GM19193 (cell line): ENCODE measurements around the gene KIRREL3.

Experiments
- POLR2A ChIP-seq: IDR thresholded peaks from 4 replicates; pipeline ENCODE4 v1.6.1; 2011; ENCODE audit not compliant: insufficient read depth, insufficient read length; ENCODE audit errors: extremely low read depth

KIRREL3 gene

DNA sequence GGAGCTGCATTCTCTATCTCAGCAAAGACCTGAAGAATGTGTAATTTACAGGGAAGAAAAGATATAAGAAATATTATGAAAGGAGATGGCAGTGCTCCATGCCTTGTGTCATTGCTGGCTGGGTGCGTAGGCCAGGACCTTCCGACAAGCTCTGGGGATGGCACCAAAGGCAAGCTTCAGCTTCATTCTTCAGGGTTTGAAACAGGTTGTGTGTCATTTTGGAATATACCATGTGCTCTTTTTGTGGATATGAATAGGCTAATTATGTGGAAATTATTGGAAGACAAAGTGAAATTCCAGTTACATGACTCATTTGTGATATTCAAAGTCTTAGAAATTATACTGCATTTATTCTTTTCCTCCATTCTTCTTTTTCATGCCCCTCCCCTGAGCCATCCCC lies 5.7 kb upstream of the KIRREL3 start:
- TF ChIP-seq POLR2A, result no peak

DNA sequence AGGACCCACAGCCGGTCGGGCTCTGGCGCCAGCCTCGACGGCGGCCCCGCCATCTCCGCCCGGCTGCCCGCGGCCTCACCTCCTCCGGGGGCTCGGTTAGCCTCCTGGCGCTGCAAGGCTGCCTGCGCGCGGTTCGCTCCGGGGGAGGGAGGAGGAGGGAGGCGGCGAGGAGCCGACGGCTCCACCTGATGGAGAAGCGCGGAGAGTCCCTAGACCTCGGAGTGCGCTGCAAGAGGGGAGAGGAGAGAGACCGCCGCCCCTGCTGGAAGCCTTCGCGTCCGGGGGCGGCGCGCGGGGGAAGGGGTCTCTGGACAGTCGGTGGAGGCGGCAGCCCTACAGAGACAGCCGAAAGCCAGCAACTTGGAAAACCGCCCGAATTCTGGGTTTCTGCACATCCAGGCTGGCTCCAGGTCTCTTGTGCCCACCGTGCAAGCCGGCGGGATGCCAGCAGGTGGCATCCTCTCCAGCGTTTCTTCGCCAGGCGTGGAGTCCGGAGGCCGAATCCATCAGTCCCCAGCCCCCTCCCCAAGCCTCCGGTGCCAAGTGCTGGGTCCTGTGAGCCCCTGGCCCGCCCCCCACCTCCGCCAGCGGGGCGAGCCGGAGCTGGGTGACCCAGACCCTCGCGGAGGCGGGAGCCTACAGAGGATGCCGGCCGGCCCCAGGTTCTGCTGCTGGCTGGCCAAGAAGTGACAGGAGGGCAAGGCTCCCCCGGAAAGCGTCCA lies 2.9 kb upstream of the KIRREL3 start:
- no peak for TF ChIP-seq POLR2A

DNA sequence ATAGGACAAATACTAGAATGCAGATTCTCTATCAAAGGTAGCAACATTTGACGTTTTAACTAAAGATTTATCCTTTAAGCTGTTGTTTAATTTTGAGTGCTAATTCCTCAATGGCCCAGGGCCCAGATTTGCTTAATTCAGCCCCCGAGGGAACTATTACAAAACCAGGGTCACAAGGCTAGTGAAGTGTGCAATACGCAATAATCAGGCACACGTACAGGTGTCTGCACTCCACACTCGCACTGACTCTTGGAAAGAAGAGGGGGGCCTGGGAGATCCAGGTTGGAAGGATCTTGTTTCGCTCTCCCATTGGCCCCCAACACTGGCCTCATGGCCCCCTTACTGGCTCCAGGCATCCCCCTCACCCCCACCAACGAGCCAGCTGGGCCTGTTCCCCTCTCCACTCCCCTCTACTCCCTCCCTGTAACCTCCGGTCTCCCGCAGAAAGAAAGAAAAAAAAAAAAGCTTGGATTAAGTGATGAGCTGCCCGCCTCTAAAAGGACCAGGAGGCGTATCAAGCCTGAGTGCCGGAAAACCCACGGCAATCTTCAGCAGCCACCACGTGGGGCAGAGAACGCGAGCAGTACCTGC lies 2.2 kb upstream of the KIRREL3 start:
- TF ChIP-seq POLR2A, result no peak

DNA sequence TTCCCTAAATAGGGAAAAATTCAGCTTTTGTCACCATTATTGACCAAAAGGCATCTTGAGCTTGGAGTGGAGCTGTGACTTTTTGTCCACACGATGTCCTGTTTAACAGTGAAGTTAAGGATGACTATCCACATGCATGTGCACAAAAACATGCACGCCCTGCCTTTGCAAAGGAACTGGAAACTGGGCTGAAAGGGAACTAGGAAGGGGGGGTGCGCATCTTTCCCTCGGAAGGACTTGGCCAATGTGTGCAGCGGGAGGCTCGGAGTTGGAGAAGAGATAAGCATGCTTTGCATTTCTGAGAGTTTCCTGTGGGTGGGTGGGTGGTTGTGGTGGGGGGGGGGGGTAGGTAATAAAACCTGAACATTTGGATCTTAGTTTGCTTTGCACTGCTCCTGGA lies 411 bp upstream of the KIRREL3 start:
- TF ChIP-seq POLR2A, result no peak

DNA sequence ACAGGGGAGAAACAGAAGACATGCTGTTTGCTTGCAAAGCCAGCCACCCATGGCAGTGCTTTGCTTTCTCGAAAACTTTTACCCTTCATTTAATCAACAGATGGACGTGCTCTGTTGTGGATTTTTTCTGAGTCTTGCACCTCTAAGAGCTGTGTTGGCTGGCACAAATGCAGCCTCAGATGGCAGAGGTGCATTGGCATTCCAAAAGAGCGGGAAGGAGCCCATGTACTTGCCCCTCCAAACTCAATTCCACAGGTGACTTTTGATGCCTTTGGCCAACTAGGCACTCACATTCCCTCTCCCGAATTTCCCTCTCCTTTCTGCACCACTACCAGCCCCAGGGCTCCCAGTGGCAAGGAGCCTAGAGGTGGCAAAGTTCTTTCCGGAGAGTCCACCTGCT lies 1.2 kb downstream of the KIRREL3 start:
- no peak for TF ChIP-seq POLR2A

DNA sequence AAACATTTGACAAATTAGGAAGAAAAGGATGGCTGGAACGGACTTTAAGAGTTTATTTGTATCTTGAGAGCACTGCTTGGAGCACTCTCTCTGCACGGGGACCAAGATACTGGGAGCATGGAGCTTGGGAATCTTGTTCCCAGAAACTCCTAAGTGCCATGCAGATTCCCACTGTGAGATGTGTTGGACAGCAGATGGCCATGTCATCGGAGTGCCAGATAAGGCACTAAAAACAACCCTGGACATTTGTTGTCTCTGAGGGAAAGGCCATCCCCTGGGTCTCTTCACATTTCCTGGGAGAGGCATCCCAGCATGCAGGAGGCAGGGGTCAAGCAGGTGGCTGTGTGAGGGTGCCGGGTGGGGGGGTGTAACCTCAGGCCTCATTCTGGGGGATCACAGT lies 2.9 kb downstream of the KIRREL3 start:
- TF ChIP-seq POLR2A, result no peak

DNA sequence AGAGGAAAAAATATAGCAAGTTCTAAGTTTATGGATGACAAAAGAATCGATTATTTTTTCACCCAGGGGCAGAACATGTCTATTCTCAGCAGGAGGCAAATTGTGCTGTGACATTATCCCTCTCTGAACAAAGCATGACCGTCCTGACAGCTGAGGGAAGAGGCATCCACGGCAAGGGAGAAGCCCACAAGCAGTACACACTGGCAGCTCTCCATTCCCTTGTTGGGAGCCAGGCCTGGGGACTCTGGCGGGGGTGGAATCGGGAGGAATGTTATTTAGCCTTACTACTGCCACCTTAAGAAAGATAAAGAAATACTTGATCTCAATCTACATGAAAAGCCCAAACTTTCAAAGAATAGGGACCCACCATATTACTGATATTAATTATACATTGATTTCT lies 3.4 kb downstream of the KIRREL3 start:
- no peak for TF ChIP-seq POLR2A

DNA sequence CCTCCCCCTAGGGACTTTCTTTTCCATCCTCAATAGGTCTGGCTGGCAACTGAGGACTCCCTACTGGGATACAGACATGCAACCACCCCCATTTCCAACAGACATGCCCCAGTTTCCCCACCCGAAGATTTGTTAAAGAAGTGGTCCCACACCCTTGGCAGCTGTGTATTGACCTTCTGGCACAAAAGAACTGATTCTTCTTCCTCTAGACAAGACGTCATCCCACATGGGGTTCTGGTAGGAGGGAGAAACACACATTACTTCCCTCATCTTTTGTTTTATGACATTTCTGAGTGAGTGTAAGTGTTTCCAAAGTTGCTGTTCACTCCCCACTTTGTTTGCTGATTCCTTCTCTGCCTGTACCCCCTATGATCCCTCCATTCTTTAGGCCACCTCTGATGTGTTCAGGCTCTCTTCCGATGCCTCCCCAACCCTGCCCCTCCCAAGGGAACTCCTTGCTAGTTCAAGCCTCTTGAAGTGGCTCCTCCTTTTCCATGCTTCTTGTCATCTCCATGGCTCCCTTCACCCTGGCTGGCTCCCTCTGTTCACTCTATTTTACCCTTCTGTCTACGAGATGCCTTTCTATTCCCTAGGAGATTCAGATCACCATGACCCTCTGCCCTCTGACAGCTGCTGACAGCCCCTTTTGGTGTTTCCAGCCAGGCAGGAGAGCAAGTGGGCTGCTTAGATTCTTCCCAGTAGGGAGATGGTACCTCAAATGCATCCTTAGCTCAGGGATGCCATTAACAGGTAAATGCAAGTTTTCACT lies 4.3 kb downstream of the KIRREL3 start:
- no peak for TF ChIP-seq POLR2A

DNA sequence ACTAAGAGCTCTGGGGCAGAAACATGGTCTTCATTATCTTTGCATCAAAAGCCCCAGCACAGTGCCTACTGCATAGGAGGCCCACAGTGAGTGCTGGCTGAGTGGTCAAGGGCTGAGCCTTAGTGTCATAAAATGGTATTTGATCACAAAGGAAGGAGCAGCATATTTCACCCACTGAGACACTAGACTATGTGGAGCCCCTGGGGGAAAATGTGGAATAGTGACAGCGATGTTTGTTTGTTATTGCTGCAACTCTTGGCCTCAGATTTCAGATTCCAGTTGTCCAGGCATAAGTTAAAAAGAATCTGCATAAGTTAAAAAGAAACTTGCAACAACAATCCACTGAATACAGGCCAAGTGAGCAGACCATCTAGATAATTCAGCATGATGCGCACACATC lies 7.0 kb downstream of the KIRREL3 start:
- no peak for TF ChIP-seq POLR2A

DNA sequence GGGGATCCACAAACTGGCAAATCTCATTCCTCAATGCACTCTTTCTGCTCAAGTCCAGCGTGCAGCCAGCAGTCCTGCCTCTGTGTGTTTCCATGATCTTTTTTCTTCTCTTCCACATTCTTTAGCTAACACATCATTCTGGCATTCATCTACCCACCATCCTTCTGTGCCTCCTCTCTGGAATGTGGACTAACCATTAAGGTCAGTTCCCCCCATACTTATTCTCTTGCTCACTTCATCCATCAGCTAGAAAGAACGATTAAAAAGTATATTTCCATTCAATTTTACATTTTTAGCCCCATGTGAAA lies 7.8 kb downstream of the KIRREL3 start:
- no peak for TF ChIP-seq POLR2A

DNA sequence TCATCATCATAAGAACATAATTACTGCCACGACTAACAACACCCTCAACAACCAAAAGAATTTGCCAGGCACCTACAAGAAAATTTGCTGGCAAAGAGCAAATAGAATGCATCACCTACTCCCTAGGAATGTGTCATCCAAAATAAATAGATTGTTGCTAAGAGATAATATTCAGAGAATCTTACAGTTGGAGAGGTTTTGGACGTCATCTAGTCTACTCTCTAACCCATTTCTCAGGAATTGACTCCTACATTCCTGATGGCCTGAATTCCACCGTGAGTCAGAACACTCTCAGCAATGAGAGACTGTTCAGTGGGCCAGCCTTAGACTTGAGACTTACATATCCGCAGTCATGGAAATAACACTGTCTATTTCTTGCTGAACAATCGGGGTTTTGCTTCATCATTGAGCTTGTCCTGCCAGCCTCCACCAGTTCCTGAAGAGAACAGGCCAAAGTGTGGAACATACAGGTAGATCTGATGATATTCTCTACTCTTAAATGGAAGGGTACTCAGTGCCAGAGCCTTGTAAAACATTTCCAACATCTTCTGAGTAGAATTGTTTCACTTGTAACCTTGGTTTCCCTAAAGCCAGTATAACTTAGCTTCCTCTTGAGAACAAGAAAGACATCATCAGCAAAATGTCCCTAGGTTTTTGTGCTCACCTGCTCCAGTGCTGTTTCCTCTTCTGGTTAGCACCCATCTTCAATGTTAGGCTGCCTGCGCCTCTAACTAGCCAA lies 8.3 kb downstream of the KIRREL3 start:
- no peak for TF ChIP-seq POLR2A

DNA sequence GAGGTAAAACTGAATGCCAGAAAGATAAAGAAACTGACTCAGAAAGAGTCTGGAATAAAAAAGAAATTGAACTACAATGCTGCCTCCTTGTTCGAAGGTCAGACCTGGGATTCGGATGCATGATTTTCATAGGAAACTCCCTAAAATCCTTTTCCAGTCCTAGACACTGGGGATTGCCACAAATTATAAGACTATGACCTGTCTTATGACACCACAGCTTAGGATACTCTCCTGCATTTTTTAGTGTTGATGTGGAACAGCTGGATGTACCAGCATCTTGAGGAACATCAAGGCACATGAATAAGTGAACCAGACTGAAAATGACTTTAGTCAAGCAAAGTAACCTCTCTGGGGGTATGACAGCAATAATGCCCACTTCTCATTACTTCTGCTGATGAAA lies 9.0 kb downstream of the KIRREL3 start:
- no peak for TF ChIP-seq POLR2A

DNA sequence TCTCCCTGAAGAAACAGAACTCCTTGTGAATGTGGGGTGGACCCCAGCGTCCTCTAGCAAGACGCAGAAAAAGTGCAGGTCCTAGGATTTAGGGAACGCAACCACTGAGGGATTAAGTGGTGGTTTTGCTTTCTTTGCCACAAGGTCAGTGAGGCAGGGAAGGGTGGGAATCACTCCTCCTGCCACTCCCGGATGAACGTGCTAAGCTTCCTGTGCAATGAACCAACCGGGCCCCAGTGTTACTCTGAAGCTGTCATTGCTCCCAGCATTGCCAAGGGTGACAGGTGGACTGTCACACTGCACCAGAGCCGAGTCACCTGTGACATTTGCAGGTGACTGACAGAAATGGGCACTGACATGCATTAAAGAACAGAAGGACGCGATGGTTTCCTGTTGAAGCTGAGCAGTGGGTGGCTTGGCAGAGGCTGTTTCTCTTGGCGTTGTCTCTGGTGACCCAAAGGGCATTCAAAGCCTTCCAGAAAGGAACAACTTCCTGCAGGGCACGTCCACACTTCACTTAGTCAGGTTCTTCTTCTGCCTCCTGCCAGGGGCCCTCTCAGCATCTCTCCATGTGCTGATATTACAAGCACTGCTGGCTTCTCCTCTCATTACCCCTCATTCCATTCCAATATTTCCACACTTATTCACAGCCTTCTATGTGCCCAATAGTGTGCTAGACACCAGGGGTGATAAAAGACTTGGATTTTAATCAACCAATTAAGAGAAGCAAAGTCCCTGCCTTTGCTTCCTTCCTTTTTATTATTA lies 9.7 kb downstream of the KIRREL3 start:
- TF ChIP-seq POLR2A, result no peak

DNA sequence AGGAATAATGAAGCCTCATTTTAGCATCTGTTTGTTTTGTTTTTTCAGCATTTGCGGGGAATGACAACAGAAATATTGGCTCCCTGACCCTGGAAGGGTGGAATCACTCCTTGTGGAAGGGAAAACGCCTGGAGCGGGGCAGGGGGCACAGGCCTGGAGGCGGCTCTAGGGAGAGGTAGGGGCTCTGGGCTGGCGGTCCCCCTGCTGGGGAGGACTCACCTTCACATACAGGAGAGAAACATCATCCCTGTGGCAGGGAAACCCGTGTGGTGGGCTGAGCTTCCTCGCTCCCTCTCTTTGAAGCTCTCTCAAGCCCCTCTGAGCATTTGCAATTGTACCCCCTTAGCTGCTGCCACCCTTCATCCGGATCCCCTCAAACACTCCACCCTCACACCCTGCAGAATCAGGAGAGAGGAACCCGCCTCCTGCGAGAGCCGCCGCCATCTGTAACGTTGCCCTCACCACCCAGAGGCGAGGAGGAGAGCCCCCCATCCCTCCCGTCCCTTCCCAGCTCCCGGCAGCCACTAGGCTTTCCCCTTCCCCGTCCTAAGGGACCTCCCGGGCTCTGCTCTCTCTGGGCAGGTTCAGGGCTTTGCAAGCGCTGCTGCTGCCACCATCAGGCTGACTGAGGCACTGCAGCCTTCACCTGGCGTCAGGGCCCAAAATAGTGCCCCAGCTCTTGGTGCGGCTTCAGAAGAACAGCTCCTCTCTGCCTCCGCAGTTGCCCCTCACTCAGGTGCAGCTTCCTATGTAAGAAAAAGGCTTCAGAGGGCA lies 10.4 kb downstream of the KIRREL3 start:
- no peak for TF ChIP-seq POLR2A

DNA sequence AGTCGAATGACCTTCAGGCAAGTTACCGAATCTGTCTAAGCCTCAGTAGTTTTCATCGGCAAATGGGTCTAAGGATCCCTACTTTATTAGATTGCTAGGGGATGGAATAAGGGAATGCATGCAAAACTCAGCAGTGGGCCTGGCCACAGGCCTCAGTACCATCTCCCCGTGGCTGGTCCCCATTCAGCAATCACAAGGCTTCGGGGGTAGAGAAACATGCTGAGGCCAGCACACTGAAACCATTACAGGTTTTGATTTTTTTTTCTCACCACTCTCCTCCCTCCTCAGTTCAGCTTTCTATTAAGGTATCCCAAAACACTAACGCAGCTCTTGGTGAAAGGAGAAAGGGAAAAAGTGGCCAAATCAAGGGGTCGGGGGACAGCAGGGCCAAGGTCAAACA lies 11.9 kb downstream of the KIRREL3 start:
- no peak for TF ChIP-seq POLR2A

DNA sequence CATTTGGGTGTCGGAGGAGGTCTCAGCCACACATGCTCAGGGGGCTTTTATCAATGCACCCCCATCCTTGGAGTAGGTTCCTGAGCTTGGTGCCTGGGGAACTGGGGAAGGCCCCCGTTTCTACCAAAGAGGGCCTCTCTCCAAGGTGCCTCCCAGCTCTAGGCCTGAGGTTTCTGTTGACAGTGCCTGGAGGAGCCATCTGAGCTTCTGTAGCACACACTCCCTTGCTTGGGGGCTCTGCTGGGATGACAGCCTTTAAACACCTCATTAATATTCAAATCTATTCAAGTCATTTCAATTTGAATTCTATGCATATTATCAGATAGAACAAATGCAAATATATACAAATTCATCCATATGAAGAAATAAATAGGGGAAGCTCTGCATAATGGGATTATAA lies 18.9 kb downstream of the KIRREL3 start:
- TF ChIP-seq POLR2A, result no peak
